Measurements from ENCODE around the gene FCHSD2.

The FCHSD2 gene

GRCh38 chr11:73156686-73157085, 14.6 kb upstream of the FCHSD2 start:
- H3K4me3 ChIP-seq (ENCODE audit: low read depth, low read length), result peak overlapping the region; percentile 45

GRCh38 chr11:73156114-73156513, 14.0 kb upstream of the FCHSD2 start:
- DNase-seq (ENCODE audit: low read depth), result no peak
- no peak overlapping the region for H3K4me3 ChIP-seq (ENCODE audit: low read depth, low read length)
- TF ChIP-seq MAX (IDR thresholded peaks at IDR 0.05; ENCODE audit: low read depth, low read length), result 0 out of 2 replicates have a peak, but pooled peaks have one; percentile 0
- no peak for TF ChIP-seq POLR2A (IDR thresholded peaks at IDR 0.05; ENCODE audit: extremely low read depth, insufficient read length)

More at GRCh38 chr11:73156686-73157085, 14.6 kb upstream of the FCHSD2 start:
- DNase-seq (ENCODE audit: low read depth), result no peak
- TF ChIP-seq POLR2A (IDR thresholded peaks at IDR 0.05; ENCODE audit: extremely low read depth, insufficient read length) (no peak), CTCF (IDR thresholded peaks at IDR 0.05; ENCODE audit: low read depth, low read length) (no peak), MAX (IDR thresholded peaks at IDR 0.05; ENCODE audit: low read depth, low read length) (no peak), MYC (IDR thresholded peaks at IDR 0.05; ENCODE audit: low read depth, low read length) (no peak)

GRCh38 chr11:73155102-73155501, 13.0 kb upstream of the FCHSD2 start:
- no peak overlapping the region for H3K4me3 ChIP-seq (ENCODE audit: low read depth, low read length)
- TF ChIP-seq CTCF (IDR thresholded peaks at IDR 0.05; ENCODE audit: low read depth, low read length) (no peak), POLR2A (IDR thresholded peaks at IDR 0.05; ENCODE audit: extremely low read depth, insufficient read length) (no peak), MAX (IDR thresholded peaks at IDR 0.05; ENCODE audit: low read depth, low read length) (no peak), MYC (IDR thresholded peaks at IDR 0.05; ENCODE audit: low read depth, low read length) (no peak)
- no peak for DNase-seq (ENCODE audit: low read depth)

GRCh38 chr11:73154178-73154577, 12.1 kb upstream of the FCHSD2 start:
- peak; percentile 99 for DNase-seq (ENCODE audit: low read depth)
- TF ChIP-seq CTCF (IDR thresholded peaks at IDR 0.05; ENCODE audit: low read depth, low read length) (no peak), MAX (IDR thresholded peaks at IDR 0.05; ENCODE audit: low read depth, low read length) (peak; percentile 87), POLR2A (IDR thresholded peaks at IDR 0.05; ENCODE audit: extremely low read depth, insufficient read length) (peak; percentile 40), MYC (IDR thresholded peaks at IDR 0.05; ENCODE audit: low read depth, low read length) (peak; percentile 72; the same call in 1 of the 2 replicates)
- H3K4me3 ChIP-seq (ENCODE audit: low read depth, low read length), result no peak overlapping the region

GRCh38 chr11:73152861-73153483, 10.9 kb upstream of the FCHSD2 start:
- H3K4me3 ChIP-seq (ENCODE audit: low read depth, low read length), result no peak overlapping the region
- TF ChIP-seq MAX (IDR thresholded peaks at IDR 0.05; ENCODE audit: low read depth, low read length) (no peak), POLR2A (IDR thresholded peaks at IDR 0.05; ENCODE audit: extremely low read depth, insufficient read length) (no peak), MYC (IDR thresholded peaks at IDR 0.05; ENCODE audit: low read depth, low read length) (no peak), CTCF (IDR thresholded peaks at IDR 0.05; ENCODE audit: low read depth, low read length) (no peak)
- peak; percentile 43 for DNase-seq (ENCODE audit: low read depth)

GRCh38 chr11:73152086-73152853, 10.2 kb upstream of the FCHSD2 start:
- no peak for DNase-seq (ENCODE audit: low read depth)
- no peak overlapping the region for H3K4me3 ChIP-seq (ENCODE audit: low read depth, low read length)
- TF ChIP-seq POLR2A (IDR thresholded peaks at IDR 0.05; ENCODE audit: extremely low read depth, insufficient read length) (no peak), MAX (IDR thresholded peaks at IDR 0.05; ENCODE audit: low read depth, low read length) (no peak), MYC (IDR thresholded peaks at IDR 0.05; ENCODE audit: low read depth, low read length) (no peak), CTCF (IDR thresholded peaks at IDR 0.05; ENCODE audit: low read depth, low read length) (no peak)

Measured in NB4 (cell line).